Activated naive CD8-positive, alpha-beta T cell treated with anti-CD3 and anti-CD28 coated beads, Interleukin-2, amount 10 ng/mL, durations not matched to agents 7 days and 5 days (primary cell): ENCODE results near the gene PHF12. TPM values are rescaled to one million over a fixed set of nuclear protein-coding genes. Genes with fewer than 3 reads are reported as not detected.

Source experiments
- ATAC-seq: fragments of 150-1000 bp; cut with Tn5 transposase; one replicate; pipeline ENCODE4 v1.10.0; 2021; ENCODE audit warnings: low read depth, moderate library complexity
- POLR2A ChIA-PET: fragments of 350-600 bp; sonication (Branson Sonifier 250); formaldehyde crosslinking; loops from one replicate; lab custom pipeline; 2021; ENCODE audit warnings: antibody characterized with exemption; lab: Charles Lee
- DNase-seq: peaks from one replicate; pipeline ENCODE4 v3.0.0; 2021
- H3K27ac Mint-ChIP-seq: one replicate; pipeline ENCODE4 v1.8.0; 2022; ENCODE audit warnings: mild to moderate bottlenecking, mixed read lengths
- H3K27me3 Mint-ChIP-seq: one replicate; pipeline ENCODE4 v1.8.0; 2022; ENCODE audit warnings: mild to moderate bottlenecking, moderate library complexity, mixed read lengths
- H3K36me3 Mint-ChIP-seq: one replicate; pipeline ENCODE4 v1.8.0; 2021; ENCODE audit warnings: mild to moderate bottlenecking, mixed read lengths
- H3K4me1 Mint-ChIP-seq: one replicate; pipeline ENCODE4 v1.8.0; 2021; ENCODE audit warnings: mixed read lengths
- H3K4me3 Mint-ChIP-seq: one replicate; pipeline ENCODE4 v1.8.0; 2022; ENCODE audit warnings: mild to moderate bottlenecking, moderate library complexity, mixed read lengths
- H3K9me3 Mint-ChIP-seq: one replicate; pipeline ENCODE4 v1.8.0; 2021; ENCODE audit warnings: mixed read lengths
- microRNA-seq: library from miRNA; unstranded; fragments of <30 nt; microRNA quantifications from one replicate; pipeline ENCODE4 v1.2.0, GENCODE V29; 2022
- total RNA-seq, 2 experiments: library from RNA; stranded (reverse); gene quantifications; one replicate each; pipeline ENCODE4 v1.2.3, GENCODE V29; 2021

PHF12 gene
- total RNA-seq, 2 experiments from 2014 or later: 98.6 to 99.9 TPM

GRCh38 chr17:28856028-28856574 is 95.2 kb downstream of the PHF12 start:
- Mint-ChIP-seq H3K4me3 (peak overlapping the region; percentile 92), H3K4me1 (peaks cover 14% of the 10 kb centered on the region), H3K9me3 (no peaks in the 10 kb centered on the region), H3K27ac (peak overlapping the region; percentile 6), H3K36me3 (peaks cover 10% of the 10 kb centered on the region), H3K27me3 (no peaks in the 10 kb centered on the region)
- ATAC-seq (no peak), DNase-seq (no peak)
- POLR2A ChIA-PET: interaction anchor here (0.7 to 1.0 kb wide), 6 partner anchors 12 to 129 kb away, joined by 3 to 4 read pairs (median 4); partner anchors contain the start of gene FLOT2

- Mint-ChIP-seq H3K27me3 (no peaks in the 10 kb centered on the region), H3K4me3 (peak overlapping the region; percentile 92), H3K9me3 (no peaks in the 10 kb centered on the region), H3K4me1 (peaks cover 14% of the 10 kb centered on the region), H3K36me3 (peaks cover 8% of the 10 kb centered on the region), H3K27ac (peak overlapping the region; percentile 86)
- no peak for DNase-seq
- POLR2A ChIA-PET: interaction anchor here (0.7 to 1.0 kb wide), 4 partner anchors 13 to 57 kb away, joined by 3 to 4 read pairs (median 4); no protein-coding TSS in a partner anchor
- no peak for ATAC-seq
These were observed 96.0 kb downstream of the PHF12 start for GRCh38 chr17:28855336-28855679.

Small RNA genes within 50 kb of the gene (microRNA-seq; reads per million reads assigned to microRNA genes)
- gene MIR451B: not detected

Other genes with a start within 250 kb of the PHF12 start
- 10 to 100 TPM; 12.0 to 12.1 TPM for gene PROCA1, start 239.6 kb downstream of the PHF12 start, total RNA-seq
- 1 to 10 TPM; 7.3 to 8.2 TPM for gene RAB34, start 233.7 kb downstream of the PHF12 start, total RNA-seq
- gene RPL23A, start 231.5 kb downstream of the PHF12 start, total RNA-seq: 1,000 to 10,000 TPM; 2,286 to 2,290 TPM
- 1 to 10 TPM; 1.6 to 2.2 TPM for gene TLCD1, start 225.3 kb downstream of the PHF12 start, total RNA-seq
- 1 to 10 TPM; 7.1 to 8.9 TPM for gene NEK8, start 222.7 kb downstream of the PHF12 start, total RNA-seq
- gene TRAF4, start 207.5 kb downstream of the PHF12 start, total RNA-seq: 10 to 100 TPM; 48.1 to 55.3 TPM
- 10 to 100 TPM; 17.0 to 21.2 TPM for gene FAM222B, start 108.7 kb downstream of the PHF12 start, total RNA-seq
- 10 to 100 TPM; 34.3 to 37.6 TPM for gene ERAL1, start 96.5 kb downstream of the PHF12 start, total RNA-seq
- 100 to 1,000 TPM; 195 to 216 TPM for gene FLOT2, start 53.8 kb downstream of the PHF12 start, total RNA-seq
- gene DHRS13, start 48.4 kb downstream of the PHF12 start, total RNA-seq: 10 to 100 TPM; 31.6 to 32.0 TPM
- not detected for gene SEZ6, start 54.5 kb upstream of the PHF12 start, total RNA-seq
- 1 to 10 TPM; 3.0 to 3.5 TPM for gene PIPOX, start 91.6 kb upstream of the PHF12 start, total RNA-seq
- 10 to 100 TPM; 79.7 to 80.6 TPM for gene MYO18A, start 228.9 kb upstream of the PHF12 start, total RNA-seq